Endodermal cell (in vitro differentiated cells): ENCODE data around the gene RSPH6A. TPM values are rescaled to one million over a fixed set of nuclear protein-coding genes. Genes with fewer than 3 reads are reported as not detected.

Experiments
- DNase-seq: peaks from one replicate; pipeline ENCODE4 v3.0.0-alpha.2; 2017
- H3K27ac ChIP-seq: 2 replicates; pipeline ENCODE4 v1.5.1; 2013; ENCODE audit warnings: mild to moderate bottlenecking, low read depth, low read length, moderate library complexity
- H3K27me3 ChIP-seq: 2 replicates; pipeline ENCODE4 v1.6.1; 2013; ENCODE audit warnings: mild to moderate bottlenecking, low read length, moderate library complexity; ENCODE audit not compliant: insufficient read depth, control insufficient read depth, poor library complexity, severe bottlenecking
- H3K36me3 ChIP-seq: 2 replicates; pipeline ENCODE4 v1.7.0; 2013; ENCODE audit warnings: mild to moderate bottlenecking, low read length, moderate library complexity; ENCODE audit not compliant: control insufficient read depth, insufficient read depth
- H3K4me1 ChIP-seq: one replicate; pipeline ENCODE4 v1.7.0; 2013; ENCODE audit warnings: low read length; ENCODE audit not compliant: control insufficient read depth, insufficient read depth
- H3K4me3 ChIP-seq: 2 replicates; pipeline ENCODE4 v1.5.1; 2013; ENCODE audit warnings: mild to moderate bottlenecking, low read length, moderate library complexity
- H3K9ac ChIP-seq: 2 replicates; pipeline ENCODE4 v1.6.1; 2013; ENCODE audit warnings: mild to moderate bottlenecking, low read length, moderate library complexity; ENCODE audit not compliant: poor library complexity, severe bottlenecking; ENCODE audit errors: extremely low read depth
- H3K9me3 ChIP-seq: 2 replicates; pipeline ENCODE4 v1.6.1; 2013; ENCODE audit warnings: mild to moderate bottlenecking, low read length, moderate library complexity; ENCODE audit not compliant: control insufficient read depth
- H3K27ac Mint-ChIP-seq: 2 replicates; pipeline ENCODE4 v1.8.0; 2020; ENCODE audit warnings: mixed read lengths
- H3K27me3 Mint-ChIP-seq: 2 replicates; pipeline ENCODE4 v1.8.0; 2021; ENCODE audit warnings: mild to moderate bottlenecking, mixed read lengths; ENCODE audit not compliant: insufficient read depth
- H3K36me3 Mint-ChIP-seq: 2 replicates; pipeline ENCODE4 v1.8.0; 2020; ENCODE audit warnings: low read depth, mixed read lengths
- H3K4me1 Mint-ChIP-seq: 2 replicates; pipeline ENCODE4 v1.8.0; 2020; ENCODE audit warnings: mixed read lengths
- H3K4me3 Mint-ChIP-seq: 2 replicates; pipeline ENCODE4 v1.8.0; 2020; ENCODE audit warnings: mild to moderate bottlenecking, moderate library complexity, mixed read lengths
- H3K9me3 Mint-ChIP-seq: 2 replicates; pipeline ENCODE4 v1.8.0; 2020; ENCODE audit warnings: mild to moderate bottlenecking, mixed read lengths
- CTCF ChIP-seq: fragments of 200-600 bp; sonication (generic); conservative IDR thresholded peaks from 2 replicates; pipeline ENCODE4 v1.5.0; 2021; ENCODE audit warnings: antibody characterized with exemption, mild to moderate bottlenecking
- WGBS, 2 experiments: methylation state at CpG; one replicate each; pipeline versions ENCODE4 v1.1.5 to v1.1.7; 2013; ENCODE audit warnings: missing lambda C conversion rate in 2 of 2, mixed read lengths in 1 of 2; ENCODE audit not compliant: insufficient coverage in 1 of 2, insufficient read length in 1 of 2; 5-methylcytosine and 5-hydroxymethylcytosine counted together
- total RNA-seq, 2 donors: library from RNA; stranded (reverse); fragmentation: NEBNext Ultra II Directional in 1 of 2; extraction: Animal tissue kit (Norgen Biotek cat#: 25700) in 1 of 2; gene quantifications; 2 replicates in 1 of 2; 3 replicates in 1 of 2; pipeline ENCODE4 v1.2.1, GENCODE V29; 2021

Gene RSPH6A
- total RNA-seq, 2 donors from 2014 or later, result 0.53 TPM

- WGBS, 2 experiments, result 1 to 3% methylated on average over 21 to 28 of the region's 28 CpGs
- Mint-ChIP-seq H3K4me3 (peak overlapping the region; percentile 95), H3K27me3 (no peaks in the 10 kb centered on the region), H3K27ac (peak overlapping the region; percentile 98), H3K36me3 (peaks cover 20% of the 10 kb centered on the region), H3K9me3 (no peaks in the 10 kb centered on the region), H3K4me1 (peaks cover 14% of the 10 kb centered on the region)
- Histone ChIP-seq H3K9me3 (no peaks in the 10 kb centered on the region), H3K27me3 (no peaks in the 10 kb centered on the region), H3K27ac (peak overlapping the region; percentile 96), H3K9ac (peak overlapping the region; percentile 76), H3K4me1 (peaks cover 8% of the 10 kb centered on the region), H3K36me3 (peaks cover 4% of the 10 kb centered on the region), H3K4me3 (peak overlapping the region; percentile 83)
- no peak for DNase-seq
- no peak for TF ChIP-seq CTCF
These were observed 45.3 kb downstream of the RSPH6A start for GRCh38 chr19:45769821-45770191.

- TF ChIP-seq CTCF, result no peak
- peak within 1 kb of the TSS; percentile 90 for H3K4me3 ChIP-seq
- peaks cover 4% of the 10 kb centered on the region for H3K36me3 ChIP-seq
- Mint-ChIP-seq H3K27me3 (no peaks in the 10 kb centered on the region), H3K9me3 (no peaks in the 10 kb centered on the region), H3K4me3 (peak within 1 kb of the TSS; percentile 95), H3K4me1 (peaks cover 18% of the 10 kb centered on the region), H3K27ac (peak within 1 kb of the TSS; percentile 100), H3K36me3 (peaks cover 16% of the 10 kb centered on the region)
- peak within 1 kb of the TSS; percentile 97 for H3K9ac ChIP-seq
- no peaks in the 10 kb centered on the region for H3K27me3 ChIP-seq
- H3K27ac ChIP-seq, result peak within 1 kb of the TSS; percentile 97
- peaks cover 13% of the 10 kb centered on the region for H3K4me1 ChIP-seq
- peak; percentile 99 for DNase-seq
- WGBS, 2 experiments, result 0% methylated on average over 16 to 70 of the region's 70 CpGs
- no peaks in the 10 kb centered on the region for H3K9me3 ChIP-seq
These were observed 45.9 kb downstream of the RSPH6A start, which contains the start of gene SIX5 for GRCh38 chr19:45768984-45769782. TSS of gene SIX5 (minus strand) at chr19:45769252. CDS start at chr19:45768844, 408 bp downstream.

GRCh38 chr19:45768655-45768983 lies 46.5 kb downstream of the RSPH6A start:
- no peaks in the 10 kb centered on the region for H3K27me3 Mint-ChIP-seq
- DNase-seq, result peak; percentile 81
- WGBS, 2 experiments, result 0% methylated on average over 13 to 33 of the region's 33 CpGs
- Histone ChIP-seq H3K27ac (peak overlapping the region; percentile 97), H3K27me3 (no peaks in the 10 kb centered on the region), H3K9ac (peak overlapping the region; percentile 97), H3K36me3 (peaks cover 4% of the 10 kb centered on the region), H3K4me3 (peak overlapping the region; percentile 90), H3K9me3 (no peaks in the 10 kb centered on the region), H3K4me1 (peaks cover 13% of the 10 kb centered on the region)
- peaks cover 18% of the 10 kb centered on the region for H3K4me1 Mint-ChIP-seq
- no peaks in the 10 kb centered on the region for H3K9me3 Mint-ChIP-seq
- peaks cover 15% of the 10 kb centered on the region for H3K36me3 Mint-ChIP-seq
- peak overlapping the region; percentile 95 for H3K4me3 Mint-ChIP-seq
- H3K27ac Mint-ChIP-seq, result peak overlapping the region; percentile 100
- TF ChIP-seq CTCF, result no peak
